ENCODE measurements around the gene PLCG1.
"Not testable (repeated sequence)": the region's sequence is repeated elsewhere in the genome, so short reads cannot be mapped to it uniquely, and the experiment has no call there.

The PLCG1 gene

DNA sequence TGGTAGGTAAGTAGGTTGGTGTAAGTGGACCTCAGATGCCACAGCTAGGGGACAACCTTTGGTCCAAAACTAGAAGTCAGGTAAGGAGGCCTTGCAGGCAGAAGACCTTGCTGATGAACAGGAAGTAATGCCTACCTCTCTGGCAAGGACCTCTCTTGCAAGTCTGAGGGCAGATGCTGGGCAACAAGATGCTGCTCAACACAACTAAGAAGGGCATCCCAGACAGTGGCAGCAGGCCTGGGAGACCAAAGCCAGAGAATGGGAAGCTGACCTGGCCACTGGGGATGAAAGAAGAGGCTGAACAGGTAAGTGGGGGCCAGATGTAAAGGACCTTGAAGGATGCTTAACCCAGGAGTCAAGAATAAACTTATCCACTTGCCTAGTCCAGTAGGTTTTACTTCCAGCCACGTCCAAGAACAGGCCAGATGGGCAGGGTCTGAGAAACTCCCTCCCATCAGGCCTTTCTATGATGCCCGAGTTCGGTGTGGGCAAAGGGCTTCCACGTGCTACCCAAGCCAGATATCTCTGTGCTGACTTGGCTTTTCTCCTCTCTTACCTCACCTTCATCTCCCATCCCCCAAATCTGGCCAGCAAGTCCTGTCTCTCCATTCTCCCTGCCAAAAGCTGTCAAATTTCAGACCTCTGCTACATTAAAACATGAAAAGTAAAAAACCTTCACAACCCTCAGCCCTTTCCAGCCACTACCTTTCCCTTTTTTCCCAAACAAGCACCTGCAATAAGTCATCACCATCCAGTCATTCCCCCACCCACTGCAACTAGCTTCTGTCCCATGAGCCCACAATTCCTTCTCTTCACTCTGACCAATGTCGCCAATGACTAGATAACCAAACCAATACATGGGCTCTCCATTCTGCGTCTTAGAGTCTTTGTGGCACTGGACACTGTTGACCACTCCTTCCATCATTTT, 11.5 kb upstream of the PLCG1 start:
- no peak for DNase-seq

DNA sequence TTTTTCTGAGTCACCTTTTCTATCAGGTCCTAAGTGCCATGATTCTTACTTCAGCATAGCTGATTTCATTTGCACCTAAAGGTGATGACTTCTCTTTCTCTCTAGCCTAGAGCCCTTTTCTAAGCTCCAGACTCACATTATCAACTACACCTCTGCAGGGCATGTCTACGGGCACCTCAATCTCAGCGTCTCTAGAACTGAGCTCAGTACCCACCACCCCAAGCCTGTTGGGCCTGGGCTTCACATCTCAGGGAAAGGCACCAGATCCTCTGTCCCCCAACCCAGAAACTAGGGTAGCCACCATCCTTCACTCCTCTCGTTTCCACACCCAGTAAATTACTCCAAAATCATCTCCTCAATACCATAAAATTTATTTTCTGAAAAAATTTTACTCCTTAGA, 10.6 kb upstream of the PLCG1 start:
- DNase-seq: no peak

DNA sequence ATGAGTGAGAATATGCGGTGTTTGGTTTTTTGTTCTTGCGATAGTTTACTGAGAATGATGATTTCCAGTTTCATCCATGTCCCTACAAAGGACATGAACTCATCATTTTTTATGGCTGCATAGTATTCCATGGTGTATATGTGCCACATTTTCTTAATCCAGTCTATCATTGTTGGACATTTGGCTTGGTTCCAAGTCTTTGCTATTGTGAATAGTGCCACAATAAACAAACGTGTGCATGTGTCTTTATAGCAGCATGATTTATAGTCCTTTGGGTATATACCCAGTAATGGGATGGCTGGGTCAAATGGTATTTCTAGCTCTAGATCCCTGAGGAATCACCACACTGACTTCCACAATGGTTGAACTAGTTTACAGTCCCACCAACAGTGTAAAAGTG, 9.0 kb upstream of the PLCG1 start:
- not testable (repeated sequence) for DNase-seq

DNA sequence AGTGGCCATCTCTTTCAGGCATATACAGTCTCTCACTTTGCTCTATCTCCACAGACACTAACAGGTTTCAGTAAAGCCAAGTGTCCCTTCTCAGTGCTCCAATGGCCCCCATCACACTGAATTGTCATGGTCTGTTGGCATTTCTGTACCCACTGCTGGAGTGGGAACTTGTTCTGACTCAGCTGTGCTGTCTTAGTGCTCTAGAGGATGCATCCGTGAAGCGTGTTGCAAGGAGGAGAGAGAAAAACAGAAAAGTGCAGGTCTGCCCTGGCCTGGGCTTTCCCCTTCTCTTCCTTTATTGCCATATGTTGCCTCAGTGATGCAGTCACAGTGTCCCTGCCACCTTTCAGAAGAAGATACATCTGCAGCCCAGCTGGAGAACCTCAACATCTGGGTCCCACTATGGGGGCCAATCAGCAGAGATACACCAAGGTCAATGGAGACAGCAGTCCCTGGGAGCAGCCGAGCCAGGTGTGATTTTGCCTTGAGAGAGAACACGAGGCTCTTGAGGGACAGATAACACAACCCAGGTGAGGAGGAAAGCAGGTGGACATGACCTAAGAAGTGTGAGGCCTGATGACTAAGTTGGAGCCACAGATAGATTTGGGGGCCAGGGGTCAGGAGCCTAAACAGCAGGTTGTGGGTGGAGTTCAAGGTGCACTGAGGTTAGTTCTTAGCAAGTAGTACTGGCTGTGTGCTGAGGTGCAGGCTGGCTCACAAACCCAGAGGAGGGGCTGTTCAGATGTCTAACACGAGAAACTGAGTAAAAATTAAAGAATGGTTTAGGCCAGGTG, 5.6 kb upstream of the PLCG1 start:
- no peak for DNase-seq

DNA sequence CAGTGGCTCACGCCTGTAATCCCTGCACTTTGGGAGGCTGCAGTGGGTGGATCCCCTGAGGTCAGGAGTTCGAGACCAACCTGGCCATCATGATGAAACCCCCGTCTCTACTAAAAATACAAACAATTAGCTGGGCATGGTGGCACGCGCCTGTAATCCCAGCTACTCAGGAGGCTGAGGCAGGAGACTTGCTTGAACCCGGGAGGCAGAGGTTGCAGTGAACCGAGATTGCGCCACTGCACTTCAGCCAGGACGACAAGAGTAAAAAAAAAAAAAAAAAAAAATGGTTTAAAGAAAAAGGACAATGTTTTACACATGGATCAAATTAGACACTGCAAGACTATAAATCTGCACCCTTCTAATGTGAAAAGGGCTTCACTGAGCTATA, 5.0 kb upstream of the PLCG1 start:
- DNase-seq: not testable (repeated sequence)

DNA sequence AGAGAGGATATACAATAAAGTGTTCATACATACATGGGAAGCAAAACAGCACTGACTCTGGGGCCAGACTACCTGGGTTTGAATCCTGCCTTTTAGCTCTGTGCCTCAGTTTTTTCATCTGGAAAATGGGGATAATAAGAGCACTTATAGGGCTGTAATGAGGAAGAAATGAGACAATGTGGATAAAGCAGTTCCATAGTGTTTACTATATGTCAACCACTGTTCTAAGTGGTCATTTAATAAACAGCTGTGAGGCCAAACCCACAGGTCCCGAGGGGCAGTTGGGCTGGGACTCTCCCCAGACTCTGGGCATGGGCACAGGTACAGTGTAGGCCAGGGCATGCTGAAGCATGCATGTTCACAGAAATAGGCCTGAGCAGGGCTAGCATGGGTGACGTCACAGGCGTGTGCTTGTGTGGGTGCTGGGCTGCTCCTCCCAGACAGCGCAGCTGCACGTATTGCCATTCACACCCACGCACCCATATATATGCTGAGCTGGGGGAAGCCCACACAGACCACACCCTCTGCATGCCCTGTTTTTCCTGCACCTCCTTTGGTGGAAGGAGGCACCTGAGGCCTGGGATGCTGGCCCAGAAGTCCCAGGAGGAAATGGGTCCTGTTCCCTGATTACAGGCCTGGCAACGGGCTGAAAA, 3.5 kb upstream of the PLCG1 start:
- no peak for DNase-seq

DNA sequence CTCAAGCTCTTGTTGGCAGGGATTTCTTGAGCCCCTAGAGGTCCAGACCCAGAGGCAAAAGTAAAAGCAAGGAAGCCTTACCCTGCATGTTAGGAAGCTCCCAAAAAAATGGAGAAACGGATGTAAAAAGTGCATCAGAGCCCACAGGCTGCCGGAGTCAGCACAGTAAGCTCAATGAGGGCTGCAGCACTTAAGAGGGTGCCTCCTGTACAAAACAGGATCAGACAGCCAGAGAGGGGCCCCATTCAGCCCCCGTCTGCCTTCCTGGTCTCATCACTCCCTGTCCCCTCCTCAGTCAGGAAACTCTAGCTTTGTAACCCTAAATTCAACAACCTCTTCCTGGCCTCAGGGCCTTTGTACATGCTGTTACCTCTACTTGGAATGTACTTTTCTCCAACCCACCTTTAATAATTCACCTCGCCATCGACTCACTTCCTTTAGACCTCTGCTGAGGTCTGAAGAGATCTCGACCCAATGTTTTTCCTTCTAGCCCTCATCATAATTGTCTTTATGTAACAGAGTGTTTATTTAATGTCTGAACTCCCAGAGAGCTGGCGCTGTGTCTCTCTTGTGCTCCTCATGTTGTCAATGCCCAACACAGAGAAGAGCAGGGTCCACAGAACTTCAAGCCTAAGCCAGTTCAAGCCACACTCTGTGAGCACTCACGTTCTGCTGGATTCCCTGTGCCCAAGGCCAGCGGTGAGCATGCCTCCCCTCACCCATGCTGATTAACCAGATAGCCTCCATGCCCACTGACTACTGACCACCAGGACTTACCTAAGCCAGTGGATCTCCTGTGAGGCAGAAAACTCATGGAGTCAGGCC, 2.8 kb upstream of the PLCG1 start:
- DNase-seq: no peak

DNA sequence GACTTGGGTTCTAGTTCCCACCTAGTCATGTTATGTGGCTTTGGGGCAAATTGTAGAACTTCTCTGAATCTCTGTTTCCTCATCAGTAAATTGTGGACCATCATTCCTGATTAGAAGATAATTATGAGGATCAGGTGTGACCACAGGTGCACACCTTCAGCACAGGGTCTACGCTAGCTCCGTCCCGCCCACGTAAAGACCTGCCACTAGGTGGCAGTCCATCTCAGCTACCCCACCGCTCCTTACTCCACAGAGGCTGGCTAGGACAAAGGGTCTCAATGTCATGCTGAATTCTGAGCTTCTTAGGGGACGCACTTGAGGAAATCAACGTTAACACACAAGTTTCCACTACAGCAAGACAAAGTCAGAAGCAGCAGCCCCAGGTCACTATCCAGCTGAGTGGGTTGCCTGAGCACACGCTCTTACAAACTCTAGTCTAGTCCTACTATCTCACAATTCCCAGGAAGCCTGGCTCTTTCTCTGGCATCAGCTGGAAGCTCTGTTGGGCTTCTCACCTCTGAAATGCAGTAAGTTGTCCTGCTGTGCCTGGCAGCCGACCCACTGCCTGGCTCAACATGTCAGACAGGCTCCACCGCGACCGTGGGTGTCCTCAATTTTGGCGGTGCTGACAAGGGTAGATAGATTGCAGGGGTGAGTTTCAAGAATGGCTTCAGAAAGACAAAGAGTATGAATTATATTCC, 2.0 kb upstream of the PLCG1 start:
- no peak for DNase-seq

DNA sequence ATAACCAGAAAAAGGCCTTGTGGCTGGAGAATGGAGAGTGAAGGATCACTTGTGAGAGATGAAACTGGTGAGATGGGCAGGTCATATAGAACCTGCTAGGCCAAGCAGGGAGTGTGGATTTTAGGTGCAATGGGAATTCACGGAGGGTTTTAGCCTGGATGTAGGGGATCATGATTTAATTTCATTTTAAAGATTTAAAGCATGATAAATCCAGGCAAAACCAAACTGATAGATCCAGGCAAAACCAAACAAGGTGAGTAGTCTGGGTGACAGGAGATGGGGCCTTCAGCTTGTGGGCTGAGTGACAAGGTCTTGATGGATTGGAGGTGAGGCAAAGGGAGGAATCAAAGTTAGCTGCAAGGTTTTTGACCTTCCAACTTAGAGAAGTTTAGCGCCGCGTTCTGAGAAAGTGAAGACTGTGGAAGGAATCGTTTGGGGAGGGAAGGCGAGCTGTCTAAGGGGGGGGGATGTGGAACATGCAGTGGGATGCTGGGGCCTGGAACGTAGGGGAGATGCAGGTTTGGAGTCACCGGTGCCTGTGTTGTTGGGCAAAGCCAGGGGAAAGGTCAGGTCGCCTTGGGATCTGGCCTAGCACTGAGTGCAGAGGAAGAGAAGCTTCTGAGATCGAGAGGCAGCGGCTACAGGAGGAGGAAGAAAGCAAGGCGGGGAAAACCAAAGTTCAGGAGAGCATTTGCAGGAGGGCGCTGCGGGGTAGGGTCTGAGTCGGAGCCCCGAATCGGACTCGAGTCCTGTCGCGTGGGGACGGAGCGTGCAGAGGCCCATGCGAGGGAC, 1.3 kb upstream of the PLCG1 start:
- no peak for DNase-seq

DNA sequence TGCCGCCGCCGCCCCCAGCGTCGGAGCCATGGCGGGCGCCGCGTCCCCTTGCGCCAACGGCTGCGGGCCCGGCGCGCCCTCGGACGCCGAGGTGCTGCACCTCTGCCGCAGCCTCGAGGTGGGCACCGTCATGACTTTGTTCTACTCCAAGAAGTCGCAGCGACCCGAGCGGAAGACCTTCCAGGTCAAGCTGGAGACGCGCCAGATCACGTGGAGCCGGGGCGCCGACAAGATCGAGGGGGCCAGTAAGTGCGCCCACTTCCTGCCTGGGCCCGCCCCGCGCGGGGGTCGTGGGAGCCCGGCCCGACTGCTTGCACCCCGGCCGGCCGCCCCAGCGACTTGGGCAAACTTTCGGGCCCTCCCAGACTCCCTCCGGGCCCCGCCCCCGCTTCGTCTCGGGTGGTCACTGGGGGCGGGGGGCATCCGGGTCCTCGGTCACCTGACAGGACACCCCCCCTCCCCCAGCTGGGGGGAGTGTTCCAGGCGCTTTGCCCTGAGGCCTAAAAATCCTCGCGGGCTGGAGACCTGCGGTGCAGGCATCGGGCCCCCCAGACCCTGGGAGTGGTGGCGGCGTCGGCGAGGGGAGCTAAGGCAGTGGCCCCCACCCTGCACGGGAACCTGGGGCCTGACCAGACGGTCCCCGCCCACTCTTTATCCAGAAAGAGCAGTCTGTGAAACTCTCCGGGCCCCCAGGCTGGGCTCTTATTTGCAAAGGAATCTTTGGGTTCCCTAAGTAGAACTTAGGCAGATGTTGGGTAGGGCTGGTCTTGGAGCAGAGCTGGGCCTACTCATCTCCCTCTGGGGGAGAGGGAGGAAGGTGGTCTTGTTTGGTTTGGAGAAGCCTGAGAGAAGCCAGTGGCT, 501 bp downstream of the PLCG1 start:
- peak; percentile 44 for DNase-seq

DNA sequence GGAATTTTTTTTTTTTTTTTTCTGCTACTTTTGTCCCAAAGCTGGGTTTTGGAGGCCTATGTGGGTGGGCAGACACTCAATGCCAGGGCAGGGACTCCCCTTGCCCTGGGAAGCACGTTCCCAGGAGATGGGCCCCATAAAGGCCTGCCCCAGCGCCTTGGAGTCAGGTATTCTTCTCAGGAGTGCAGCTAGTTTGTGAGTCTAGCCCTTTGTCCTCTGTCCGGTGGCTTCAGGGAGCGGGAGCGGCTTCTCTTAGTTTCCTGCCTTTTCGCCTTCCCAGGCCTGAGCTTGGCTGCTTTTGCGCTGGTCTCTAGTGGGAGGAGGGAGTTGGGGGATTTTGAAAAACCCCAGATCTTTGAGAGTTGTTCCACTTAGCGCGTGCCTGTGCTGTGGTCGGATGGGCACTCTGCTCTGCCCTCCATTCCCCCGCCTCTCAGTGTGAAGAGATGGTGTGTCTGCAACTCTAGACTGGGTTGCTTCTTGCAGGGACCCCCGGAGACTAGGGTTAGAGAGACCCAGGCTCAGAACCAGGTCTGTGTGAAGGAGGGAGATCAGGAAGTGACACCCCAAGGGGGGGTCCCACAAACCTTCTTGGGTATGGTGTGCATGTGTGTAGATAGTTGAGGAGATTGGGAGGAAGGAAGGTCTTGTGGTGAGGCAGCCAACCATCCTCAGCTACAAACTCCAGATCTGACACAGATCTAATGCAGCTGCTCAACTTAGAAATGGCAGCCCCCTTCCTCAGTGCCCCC, 1.3 kb downstream of the PLCG1 start:
- no peak for DNase-seq

DNA sequence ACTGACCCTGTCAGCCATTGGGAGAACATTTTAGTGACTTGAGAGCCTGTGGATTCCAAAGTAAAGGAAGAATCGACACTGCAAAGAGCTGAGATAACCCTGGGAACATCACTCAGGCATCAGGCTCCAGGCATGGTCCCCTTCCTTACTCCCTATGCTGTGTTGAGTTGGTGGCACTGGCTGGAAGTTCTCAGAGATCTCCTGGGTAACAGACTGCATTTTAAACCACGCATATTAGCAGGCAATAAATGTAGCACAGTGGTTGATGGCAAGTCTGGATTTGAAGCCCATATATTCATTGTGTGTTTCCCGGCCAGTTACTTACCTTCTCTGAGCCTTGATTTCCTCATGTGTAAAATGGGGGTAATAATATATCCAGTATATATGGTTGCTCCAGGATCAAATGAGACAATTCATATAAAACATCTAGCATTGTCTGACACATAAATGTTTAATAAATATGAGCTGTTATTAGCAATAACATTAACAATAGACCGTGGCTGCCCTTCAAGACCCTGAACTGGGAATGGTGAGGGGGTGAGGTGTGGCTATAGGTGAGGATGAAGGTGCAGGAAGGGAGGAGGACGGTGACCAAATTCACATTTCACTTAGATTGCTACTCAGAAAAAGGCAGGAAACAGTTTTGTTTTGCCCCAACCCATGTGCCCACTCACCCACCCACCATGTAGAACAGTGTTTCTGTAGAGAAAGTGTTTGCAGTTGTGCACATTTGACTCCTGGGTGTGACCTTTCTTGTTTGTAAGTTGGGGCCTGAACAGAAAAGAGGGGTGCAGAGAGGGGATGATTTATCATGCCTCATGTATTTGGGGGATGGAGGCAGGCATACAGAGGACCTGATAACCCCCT, 2.1 kb downstream of the PLCG1 start:
- DNase-seq: no peak

DNA sequence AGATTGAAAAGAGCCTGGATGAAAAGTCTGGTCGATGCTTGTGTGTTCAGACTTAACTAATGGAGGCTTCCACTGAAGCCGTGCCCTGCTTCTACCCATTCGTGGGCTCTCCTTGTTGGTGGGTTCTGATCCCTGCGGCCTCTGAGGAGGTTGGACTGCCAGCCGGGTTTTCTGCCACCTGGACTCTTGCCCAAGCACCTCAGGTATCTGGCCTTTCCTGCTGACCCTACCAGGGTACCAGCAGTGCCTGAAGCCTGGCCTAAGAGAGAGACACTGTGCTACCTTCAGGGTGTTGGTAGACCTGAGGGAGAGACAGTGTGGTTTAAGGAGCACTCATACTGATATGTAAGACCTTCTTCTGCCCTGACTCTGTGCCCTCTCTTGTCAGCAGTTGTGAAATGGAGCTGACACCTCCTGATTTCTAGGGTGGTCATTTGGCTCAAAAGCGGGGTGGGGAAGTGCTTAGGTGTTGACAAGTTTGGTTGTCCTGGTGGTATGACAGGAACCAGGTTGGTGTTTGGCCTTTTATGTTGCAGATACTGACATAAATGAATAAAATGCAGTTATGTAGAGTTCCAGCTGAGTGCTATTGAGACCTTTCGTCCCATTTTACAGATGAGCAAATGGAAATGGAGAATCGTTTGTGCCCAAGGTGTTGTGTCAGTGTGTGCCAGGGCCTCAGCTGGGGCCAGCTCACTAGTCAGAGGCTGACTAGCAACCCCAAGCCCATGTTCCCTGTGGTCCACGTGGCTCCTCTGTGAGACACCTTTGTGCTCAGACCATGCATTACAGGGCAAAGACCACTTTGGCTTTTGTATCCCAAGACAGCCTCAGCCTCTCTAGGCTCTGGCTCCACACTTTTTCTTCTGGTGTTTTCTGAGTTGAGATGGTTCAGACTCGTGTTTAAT, 3.1 kb downstream of the PLCG1 start:
- DNase-seq: no peak

DNA sequence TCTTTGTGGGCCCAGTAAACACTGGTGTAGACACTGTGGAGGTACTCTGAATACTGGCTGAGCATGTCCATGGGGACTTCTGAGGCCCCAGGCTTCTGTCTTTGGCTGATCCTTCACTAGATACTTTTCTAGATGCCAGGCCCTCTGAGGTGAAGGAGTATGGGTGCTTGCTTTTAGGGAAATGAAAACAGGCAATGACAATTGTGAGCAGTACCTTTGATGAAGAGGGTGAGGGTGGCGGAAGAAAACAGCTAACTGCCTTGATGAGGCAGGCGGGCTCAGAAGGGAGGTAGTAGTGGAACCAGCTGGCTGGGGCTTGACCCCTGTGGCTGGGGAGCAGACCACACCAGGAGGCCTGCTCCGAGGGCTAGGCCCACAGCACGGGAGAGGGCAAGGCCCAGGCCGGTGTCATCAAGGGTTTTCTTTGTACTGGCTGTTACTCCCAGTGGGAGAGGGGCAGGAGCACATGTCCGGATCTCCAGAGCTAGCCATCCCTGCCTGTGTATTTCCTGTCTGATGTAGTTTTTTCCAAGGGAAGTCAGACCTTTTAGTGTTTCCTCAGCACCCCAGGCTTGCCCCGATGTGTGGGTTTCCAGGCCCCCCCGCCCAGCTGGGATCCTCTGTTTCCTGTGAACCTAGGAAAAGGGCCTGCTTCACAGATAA, 3.9 kb downstream of the PLCG1 start:
- DNase-seq: no peak

DNA sequence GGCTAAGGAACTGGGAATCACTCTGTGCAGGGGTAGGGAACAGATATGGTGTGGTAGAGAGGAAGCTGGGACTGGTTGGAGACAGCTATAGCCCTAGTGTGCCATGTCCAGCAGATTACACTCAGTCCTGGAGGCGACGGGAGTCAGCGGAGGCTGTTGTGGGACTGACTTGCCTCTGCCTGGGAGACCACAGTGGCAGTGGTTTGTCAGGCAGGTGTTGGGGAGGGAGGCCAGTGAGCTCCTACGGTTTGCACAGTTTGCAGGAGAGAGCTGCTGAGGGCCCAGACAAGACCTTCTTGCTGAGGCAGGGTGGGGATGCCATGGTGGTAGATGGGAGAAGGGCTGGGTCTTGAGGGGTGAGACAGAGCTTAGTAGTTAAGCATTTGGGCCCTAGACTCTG, 4.9 kb downstream of the PLCG1 start:
- DNase-seq: no peak

DNA sequence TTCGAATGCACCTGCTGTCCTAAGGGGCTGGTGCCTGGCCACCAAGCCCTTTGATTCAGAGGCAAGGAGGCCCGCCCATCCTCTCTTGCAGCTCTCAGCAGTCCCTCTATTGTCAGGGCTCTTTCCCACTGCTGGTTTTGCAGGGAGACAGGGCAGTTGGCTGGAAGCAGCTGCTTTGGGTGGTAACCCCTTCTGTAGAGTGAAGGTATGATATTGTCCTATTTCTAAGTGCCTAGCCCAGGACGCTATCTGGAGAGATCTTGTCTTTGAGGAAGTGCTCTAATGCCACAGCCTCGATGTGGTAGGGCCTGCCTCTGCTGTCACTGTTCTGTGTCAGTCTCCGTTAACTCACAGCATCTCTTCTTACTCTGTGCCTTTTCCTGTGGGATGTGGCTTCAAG, 5.6 kb downstream of the PLCG1 start:
- no peak for DNase-seq

DNA sequence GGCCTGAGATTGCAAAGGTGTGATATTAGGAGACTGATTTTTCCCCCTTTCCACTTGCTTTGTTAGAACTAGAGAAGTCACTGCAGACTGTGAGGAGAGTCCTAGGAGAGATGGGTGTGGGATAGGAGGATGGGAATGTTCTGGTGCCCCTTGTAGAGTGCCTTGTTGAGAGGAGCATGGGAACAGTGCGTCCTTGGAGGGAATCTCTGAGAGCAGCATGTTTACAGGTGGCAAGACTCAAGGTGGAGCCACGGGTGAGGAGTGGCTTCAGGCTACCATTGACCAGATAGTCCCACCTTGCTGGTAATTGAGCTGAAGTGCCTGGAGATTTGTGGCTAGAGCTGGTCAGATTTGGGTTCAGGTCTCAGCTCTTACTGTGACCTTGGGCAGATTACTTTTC, 6.0 kb downstream of the PLCG1 start:
- DNase-seq: no peak

All from NCI-H446 treated with DMSO at 0.1 percent for 48 hours (cell line).